HEK293 (cell line): ENCODE measurements around the gene RTL9.

Source experiments
- CTCF ChIA-PET: fragments of 350-600 bp; formaldehyde crosslinking; extraction: SDS; loops from one replicate; lab custom pipeline; 2021; ENCODE audit warnings: antibody characterized with exemption; lab: Yijun Ruan, JAX
- POLR2A ChIA-PET: fragments of 300-600 bp; formaldehyde crosslinking; extraction: SDS; loops from one replicate; lab custom pipeline; 2020; ENCODE audit warnings: antibody characterized with exemption, inconsistent platforms; lab: Yijun Ruan, JAX
- H3K27ac ChIP-seq: fragments of 200-500 bp; sonication (Bioruptor generic); 2 replicates; pipeline ENCODE4 v1.5.1; 2014; ENCODE audit warnings: low read depth, low read length, control low read depth, inconsistent platforms; ENCODE audit errors: extremely low read depth
- H3K36me3 ChIP-seq, 2 experiments: fragments of 200-500 bp in 1 of 2; sonication (Bioruptor generic) in 1 of 2; 1 replicate in 1 of 2; 2 replicates in 1 of 2; pipeline ENCODE4 v1.5.1; 2014 to 2017; ENCODE audit warnings: inconsistent platforms in 2 of 2, low read length in 2 of 2; ENCODE audit not compliant: control insufficient read depth in 2 of 2, insufficient read depth in 1 of 2
- H3K4me1 ChIP-seq: fragments of 200-500 bp; sonication (Bioruptor generic); 2 replicates; pipeline ENCODE4 v1.5.1; 2014; ENCODE audit warnings: mild to moderate bottlenecking, low read length, inconsistent platforms; ENCODE audit not compliant: control insufficient read depth, insufficient read depth
- H3K4me3 ChIP-seq: 2 replicates; pipeline ENCODE4 v1.5.1; 2011; ENCODE audit warnings: low read depth, mild to moderate bottlenecking, control low read depth, low read length, moderate library complexity
- H3K9me3 ChIP-seq: fragments of 200-500 bp; sonication (Bioruptor generic); 2 replicates; pipeline ENCODE4 v1.5.1; 2014; ENCODE audit warnings: low read depth, low read length, inconsistent platforms; ENCODE audit not compliant: control insufficient read depth, insufficient read depth
- BCL11A ChIP-seq: fragments of 450-650 bp; formaldehyde crosslinking; IDR thresholded peaks from 2 replicates; pipeline ENCODE4 v1.5.1; 2016; ENCODE audit warnings: low read depth, missing biosample characterization, missing genetic modification characterization
- KLF10 ChIP-seq: fragments of 450-650 bp; IDR thresholded peaks from 2 replicates; pipeline ENCODE4 v1.5.1; 2018; ENCODE audit warnings: missing biosample characterization, mild to moderate bottlenecking, missing genetic modification characterization
- KLF16 ChIP-seq: fragments of 450-650 bp; formaldehyde crosslinking; IDR thresholded peaks from 2 replicates; pipeline ENCODE4 v1.5.1; 2017; ENCODE audit warnings: missing biosample characterization, missing genetic modification characterization
- KLF8 ChIP-seq: fragments of 450-650 bp; formaldehyde crosslinking; IDR thresholded peaks from 2 replicates; pipeline ENCODE4 v1.5.1; 2016; ENCODE audit warnings: missing biosample characterization, missing genetic modification characterization
- YY2 ChIP-seq: fragments of 450-650 bp; formaldehyde crosslinking; IDR thresholded peaks from 2 replicates; pipeline ENCODE4 v1.5.1; 2016; ENCODE audit warnings: missing biosample characterization, missing genetic modification characterization
- ZBTB10 ChIP-seq: fragments of 450-650 bp; formaldehyde crosslinking; IDR thresholded peaks from 2 replicates; pipeline ENCODE4 v1.5.1; 2016; ENCODE audit warnings: missing biosample characterization, missing genetic modification characterization
- ZBTB21 ChIP-seq: fragments of 450-650 bp; formaldehyde crosslinking; IDR thresholded peaks from 2 replicates; pipeline ENCODE4 v1.5.1; 2017; ENCODE audit warnings: missing biosample characterization, missing genetic modification characterization
- ZBTB8A ChIP-seq: fragments of 450-650 bp; formaldehyde crosslinking; IDR thresholded peaks from 2 replicates; pipeline ENCODE4 v1.5.1; 2016; ENCODE audit warnings: missing biosample characterization, missing genetic modification characterization
- ZNF140 ChIP-seq: fragments of 450-650 bp; formaldehyde crosslinking; IDR thresholded peaks from 2 replicates; pipeline ENCODE4 v1.5.1; 2016; ENCODE audit warnings: missing biosample characterization, missing genetic modification characterization
- ZNF146 ChIP-seq: fragments of 450-650 bp; formaldehyde crosslinking; IDR thresholded peaks from 2 replicates; pipeline ENCODE4 v1.5.1; 2016; ENCODE audit warnings: missing biosample characterization, missing genetic modification characterization
- ZNF214 ChIP-seq: fragments of 450-650 bp; formaldehyde crosslinking; IDR thresholded peaks from 2 replicates; pipeline ENCODE4 v1.5.1; 2017; ENCODE audit warnings: missing biosample characterization, mild to moderate bottlenecking, missing genetic modification characterization, borderline replicate concordance
- ZNF426 ChIP-seq: fragments of 450-650 bp; formaldehyde crosslinking; IDR thresholded peaks from 2 replicates; pipeline ENCODE4 v1.5.1; 2017; ENCODE audit warnings: missing biosample characterization, missing genetic modification characterization, mild to moderate bottlenecking, inconsistent platforms, moderate library complexity
- ZNF433 ChIP-seq: fragments of 450-650 bp; formaldehyde crosslinking; IDR thresholded peaks from 2 replicates; pipeline ENCODE4 v1.5.1; 2016; ENCODE audit warnings: missing biosample characterization, missing genetic modification characterization, low read depth
- ZNF48 ChIP-seq: fragments of 450-650 bp; formaldehyde crosslinking; IDR thresholded peaks from 2 replicates; pipeline ENCODE4 v1.5.1; 2016; ENCODE audit warnings: missing biosample characterization, missing genetic modification characterization
- ZNF624 ChIP-seq: fragments of 450-650 bp; formaldehyde crosslinking; IDR thresholded peaks from 2 replicates; pipeline ENCODE4 v1.5.1; 2017; ENCODE audit warnings: missing biosample characterization, missing genetic modification characterization
- ZNF677 ChIP-seq: fragments of 450-650 bp; IDR thresholded peaks from 2 replicates; pipeline ENCODE4 v1.5.0; 2018; ENCODE audit warnings: missing biosample characterization, mild to moderate bottlenecking, missing genetic modification characterization, moderate library complexity
- ZNF768 ChIP-seq: fragments of 450-650 bp; formaldehyde crosslinking; IDR thresholded peaks from 2 replicates; pipeline ENCODE4 v1.5.1; 2018; ENCODE audit warnings: missing biosample characterization, mild to moderate bottlenecking, missing genetic modification characterization
- TF ChIP-seq, protein P1 (sequence below): fragments of 450-650 bp; formaldehyde crosslinking; IDR thresholded peaks from 2 replicates; pipeline ENCODE4 v1.5.1; 2017; ENCODE audit warnings: missing biosample characterization, mild to moderate bottlenecking, missing genetic modification characterization, moderate library complexity
- TF ChIP-seq, protein P2 (sequence below): fragments of 450-650 bp; formaldehyde crosslinking; IDR thresholded peaks from 2 replicates; pipeline ENCODE4 v1.5.1; 2017; ENCODE audit warnings: missing biosample characterization, missing genetic modification characterization

The RTL9 gene

DNA sequence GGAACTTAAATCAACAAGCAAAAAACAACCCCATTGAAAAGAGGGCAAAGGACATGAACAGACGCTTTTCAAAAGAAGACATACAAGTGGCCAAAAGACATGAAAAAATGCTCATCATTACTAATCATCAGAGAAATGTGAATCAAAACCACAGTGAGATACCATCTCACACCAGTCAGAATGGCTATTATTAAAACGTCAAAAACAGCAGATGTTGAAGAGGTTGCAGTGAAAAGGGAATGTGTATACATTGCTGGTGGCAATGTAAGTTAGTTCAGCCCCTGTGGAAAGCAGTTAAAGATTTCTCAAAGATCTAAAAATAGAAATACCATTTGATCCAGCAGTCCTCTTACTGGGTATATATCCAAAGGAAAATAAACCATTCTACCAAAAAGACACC, 22.6 kb downstream of the RTL9 start:
- ChIA-PET POLR2A (no interaction called here), CTCF (no interaction called here)

GRCh38 chrX:110383414-110383813, 24.8 kb downstream of the RTL9 start:
- Histone ChIP-seq H3K9me3 (no peaks in the 10 kb centered on the region), H3K4me1 (no peaks in the 10 kb centered on the region), H3K4me3 (no peak overlapping the region), H3K36me3 (no peaks in the 10 kb centered on the region), H3K27ac (no peak overlapping the region)
- ChIA-PET POLR2A (no interaction called here), CTCF (interaction anchor here (0.6 to 2.8 kb wide), 5 partner anchors 25 to 228 kb away, joined by 3 to 9 read pairs (median 4); no protein-coding TSS in a partner anchor)
- TF ChIP-seq, protein P1, sequence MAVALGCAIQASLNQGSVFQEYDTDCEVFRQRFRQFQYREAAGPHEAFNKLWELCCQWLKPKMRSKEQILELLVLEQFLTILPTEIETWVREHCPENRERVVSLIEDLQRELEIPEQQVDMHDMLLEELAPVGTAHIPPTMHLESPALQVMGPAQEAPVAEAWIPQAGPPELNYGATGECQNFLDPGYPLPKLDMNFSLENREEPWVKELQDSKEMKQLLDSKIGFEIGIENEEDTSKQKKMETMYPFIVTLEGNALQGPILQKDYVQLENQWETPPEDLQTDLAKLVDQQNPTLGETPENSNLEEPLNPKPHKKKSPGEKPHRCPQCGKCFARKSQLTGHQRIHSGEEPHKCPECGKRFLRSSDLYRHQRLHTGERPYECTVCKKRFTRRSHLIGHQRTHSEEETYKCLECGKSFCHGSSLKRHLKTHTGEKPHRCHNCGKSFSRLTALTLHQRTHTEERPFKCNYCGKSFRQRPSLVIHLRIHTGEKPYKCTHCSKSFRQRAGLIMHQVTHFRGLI (tag by site-specific recombination), result no peak
- TF ChIP-seq ZNF433 (tag by site-specific recombination) (no peak), ZNF677 (no peak), ZNF624 (tag by site-specific recombination) (no peak), ZNF48 (no peak), KLF16 (tag by site-specific recombination) (no peak)

More for the DNA sequence above, 22.6 kb downstream of the RTL9 start:
- no peak overlapping the region for H3K27ac ChIP-seq
- H3K4me3 ChIP-seq, result no peak overlapping the region
- no peaks in the 10 kb centered on the region for H3K9me3 ChIP-seq
- no peaks in the 10 kb centered on the region for H3K4me1 ChIP-seq
- no peak for TF ChIP-seq ZNF768
- no peak for TF ChIP-seq ZNF214 (tag by site-specific recombination)
- TF ChIP-seq BCL11A (tag by site-specific recombination), result no peak
- TF ChIP-seq ZNF146 (tag by site-specific recombination), result no peak
- TF ChIP-seq KLF16 (tag by site-specific recombination), result no peak
- no peak for TF ChIP-seq KLF10 (tag by site-specific recombination)
- TF ChIP-seq ZNF426 (tag by site-specific recombination), result no peak
- TF ChIP-seq ZBTB10 (tag by site-specific recombination), result no peak
- no peak for TF ChIP-seq ZNF140
- TF ChIP-seq ZBTB21 (tag by site-specific recombination), result no peak
- TF ChIP-seq, protein P2, sequence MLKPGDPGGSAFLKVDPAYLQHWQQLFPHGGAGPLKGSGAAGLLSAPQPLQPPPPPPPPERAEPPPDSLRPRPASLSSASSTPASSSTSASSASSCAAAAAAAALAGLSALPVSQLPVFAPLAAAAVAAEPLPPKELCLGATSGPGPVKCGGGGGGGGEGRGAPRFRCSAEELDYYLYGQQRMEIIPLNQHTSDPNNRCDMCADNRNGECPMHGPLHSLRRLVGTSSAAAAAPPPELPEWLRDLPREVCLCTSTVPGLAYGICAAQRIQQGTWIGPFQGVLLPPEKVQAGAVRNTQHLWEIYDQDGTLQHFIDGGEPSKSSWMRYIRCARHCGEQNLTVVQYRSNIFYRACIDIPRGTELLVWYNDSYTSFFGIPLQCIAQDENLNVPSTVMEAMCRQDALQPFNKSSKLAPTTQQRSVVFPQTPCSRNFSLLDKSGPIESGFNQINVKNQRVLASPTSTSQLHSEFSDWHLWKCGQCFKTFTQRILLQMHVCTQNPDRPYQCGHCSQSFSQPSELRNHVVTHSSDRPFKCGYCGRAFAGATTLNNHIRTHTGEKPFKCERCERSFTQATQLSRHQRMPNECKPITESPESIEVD, result no peak
- TF ChIP-seq KLF8 (tag by site-specific recombination), result no peak
- no peak for TF ChIP-seq ZBTB8A (tag by site-specific recombination)
- TF ChIP-seq YY2 (tag by site-specific recombination), result no peak
- H3K36me3 ChIP-seq, result no peaks in the 10 kb centered on the region
